MM.1S (cell line): ENCODE data around the gene UQCRH.
"Not testable (repeated sequence)": the region's sequence is repeated elsewhere in the genome, so short reads cannot be mapped to it uniquely, and the experiment has no call there.

Experiments used
- CTCF ChIP-seq: fragments of 300-600 bp; sonication (generic); IDR thresholded peaks from 2 replicates; pipeline ENCODE4 v1.5.1; 2016; ENCODE audit warnings: antibody characterized with exemption, low read length, mixed read lengths
- EZH2 ChIP-seq: fragments of 300-600 bp; sonication (generic); optimal IDR thresholded peaks from 2 replicates; pipeline ENCODE3; 2017; ENCODE audit warnings: low read depth, mild to moderate bottlenecking, antibody characterized with exemption, low read length, mixed read lengths
- EZH2phosphoT487 ChIP-seq: fragments of 300-600 bp; sonication (generic); IDR thresholded peaks from 2 replicates; pipeline ENCODE4 v1.6.1; 2018; ENCODE audit warnings: antibody characterized with exemption, low read length

DNA sequence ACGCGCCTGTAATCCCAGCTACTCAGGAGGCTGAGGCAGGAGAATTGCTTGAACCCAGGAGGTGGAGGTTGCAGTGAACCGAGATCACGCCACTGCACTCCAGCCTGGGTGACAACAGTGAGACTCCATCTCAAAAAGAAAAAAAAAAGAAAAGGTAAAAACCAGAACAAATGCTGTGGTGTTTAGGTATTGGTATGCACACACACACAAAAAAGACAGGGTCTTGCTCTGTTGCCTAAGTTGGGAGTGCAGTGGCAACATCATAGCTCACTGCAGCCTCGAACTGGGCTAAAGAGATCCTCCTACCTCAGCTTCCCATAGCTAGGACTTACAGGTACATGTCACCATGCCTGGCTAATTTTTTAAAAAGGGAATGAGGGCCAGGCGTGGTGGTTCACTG lies 15.8 kb downstream of the UQCRH start:
- TF ChIP-seq CTCF, EZH2phosphoT487, EZH2: not testable (repeated sequence)
